ENCODE data around the gene VWA7. TPM values are rescaled to one million over a fixed set of nuclear protein-coding genes. Genes with fewer than 3 reads are reported as not detected.
"Not testable (repeated sequence)": the region's sequence is repeated elsewhere in the genome, so short reads cannot be mapped to it uniquely, and the experiment has no call there.

Gene VWA7
- total RNA-seq, 4 donors from 2014 or later: 0.49 to 4.8 (median 1.4) TPM

DNA sequence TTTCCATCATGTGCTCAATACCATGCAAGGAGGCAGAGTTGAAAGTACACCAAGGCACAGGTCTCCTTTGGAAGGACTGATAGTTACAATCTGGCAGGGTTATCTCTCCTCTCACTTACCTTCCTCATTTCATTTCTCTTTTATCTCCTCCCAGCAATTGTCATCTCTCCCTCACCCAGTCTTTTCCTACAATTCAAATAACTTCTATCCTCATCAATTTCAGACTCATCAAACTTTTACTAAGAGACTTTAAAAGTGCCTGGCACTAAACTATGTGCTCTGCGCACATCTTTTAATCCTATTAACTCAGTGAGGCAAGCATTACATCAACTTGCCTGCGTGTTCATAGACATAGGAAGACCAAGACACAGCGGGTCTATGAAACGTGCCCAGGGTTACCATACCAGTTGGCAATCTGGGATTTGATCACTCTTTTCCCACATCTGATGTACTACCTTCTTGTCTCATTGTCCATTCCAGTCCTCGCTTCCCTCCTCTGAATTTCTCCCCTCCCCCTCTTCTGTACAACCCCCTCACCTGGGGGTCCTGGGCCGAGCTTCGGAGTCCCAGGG, 17.3 kb upstream of the VWA7 start:
- TF ChIP-seq POLR2A (IDR thresholded peaks at IDR 0.05): no peak
- TF ChIP-seq, protein P1, sequence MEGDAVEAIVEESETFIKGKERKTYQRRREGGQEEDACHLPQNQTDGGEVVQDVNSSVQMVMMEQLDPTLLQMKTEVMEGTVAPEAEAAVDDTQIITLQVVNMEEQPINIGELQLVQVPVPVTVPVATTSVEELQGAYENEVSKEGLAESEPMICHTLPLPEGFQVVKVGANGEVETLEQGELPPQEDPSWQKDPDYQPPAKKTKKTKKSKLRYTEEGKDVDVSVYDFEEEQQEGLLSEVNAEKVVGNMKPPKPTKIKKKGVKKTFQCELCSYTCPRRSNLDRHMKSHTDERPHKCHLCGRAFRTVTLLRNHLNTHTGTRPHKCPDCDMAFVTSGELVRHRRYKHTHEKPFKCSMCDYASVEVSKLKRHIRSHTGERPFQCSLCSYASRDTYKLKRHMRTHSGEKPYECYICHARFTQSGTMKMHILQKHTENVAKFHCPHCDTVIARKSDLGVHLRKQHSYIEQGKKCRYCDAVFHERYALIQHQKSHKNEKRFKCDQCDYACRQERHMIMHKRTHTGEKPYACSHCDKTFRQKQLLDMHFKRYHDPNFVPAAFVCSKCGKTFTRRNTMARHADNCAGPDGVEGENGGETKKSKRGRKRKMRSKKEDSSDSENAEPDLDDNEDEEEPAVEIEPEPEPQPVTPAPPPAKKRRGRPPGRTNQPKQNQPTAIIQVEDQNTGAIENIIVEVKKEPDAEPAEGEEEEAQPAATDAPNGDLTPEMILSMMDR (IDR thresholded peaks at IDR 0.05): no peak
- intact Hi-C loops (cut with DNase I; ENCODE audit: low total_unique reads): no loop called here
- 7 to 9% methylated on average over 7 of the region's 7 CpGs for WGBS, 2 donors
- no peak for DNase-seq (ENCODE audit: low spot score in 2 of 2)
- peak overlapping the region; percentile 74 for H3K4me3 ChIP-seq (ENCODE audit: low read depth, poor library complexity, severe bottlenecking)

DNA sequence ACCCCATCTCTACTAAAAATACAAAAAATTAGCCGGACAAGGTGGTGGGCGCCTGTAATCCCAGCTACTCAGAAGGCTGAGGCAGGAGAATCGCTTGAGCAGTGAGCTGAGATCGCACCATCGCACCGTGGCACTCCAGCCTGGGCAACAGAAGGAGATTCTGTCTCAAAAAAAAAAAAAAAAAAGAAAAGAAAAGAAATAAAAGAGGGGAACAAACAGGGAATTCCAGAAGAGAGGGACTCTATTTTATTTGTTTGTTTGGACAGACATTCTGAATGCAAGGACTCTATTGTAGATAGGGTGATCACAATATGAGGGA, 16.8 kb upstream of the VWA7 start:
- WGBS, 2 donors: 87 to 88% methylated on average over 6 of the region's 6 CpGs
- H3K4me3 ChIP-seq (ENCODE audit: low read depth, poor library complexity, severe bottlenecking); intact Hi-C loops (cut with DNase I; ENCODE audit: low total_unique reads); DNase-seq (ENCODE audit: low spot score in 2 of 2): not testable (repeated sequence)

GRCh38 chr6:31792761-31793171, 15.6 kb upstream of the VWA7 start:
- no peak for DNase-seq (ENCODE audit: low spot score in 2 of 2)
- TF ChIP-seq POLR2A (IDR thresholded peaks at IDR 0.05): no peak
- TF ChIP-seq, protein P1 (IDR thresholded peaks at IDR 0.05): no peak
- intact Hi-C loops (cut with DNase I; ENCODE audit: low total_unique reads): no loop called here
- WGBS, 2 donors: 90 to 93% methylated on average over 12 of the region's 12 CpGs
- no peak overlapping the region for H3K4me3 ChIP-seq (ENCODE audit: low read depth, poor library complexity, severe bottlenecking)

- H3K4me3 ChIP-seq (ENCODE audit: low read depth, poor library complexity, severe bottlenecking): no peak overlapping the region
- 83 to 85% methylated on average over 3 of the region's 3 CpGs for WGBS, 2 donors
- TF ChIP-seq, protein P1 (IDR thresholded peaks at IDR 0.05): no peak
- TF ChIP-seq POLR2A (IDR thresholded peaks at IDR 0.05): no peak
- no peak for DNase-seq (ENCODE audit: low spot score in 2 of 2)
- intact Hi-C loops (cut with DNase I; ENCODE audit: low total_unique reads): no loop called here
These were observed 14.9 kb upstream of the VWA7 start for GRCh38 chr6:31792090-31792374.

GRCh38 chr6:31791324-31792089, 14.4 kb upstream of the VWA7 start:
- TF ChIP-seq POLR2A (IDR thresholded peaks at IDR 0.05): no peak
- TF ChIP-seq, protein P1 (IDR thresholded peaks at IDR 0.05): no peak
- WGBS, 2 donors: 64 to 65% methylated on average over 12 of the region's 12 CpGs
- H3K4me3 ChIP-seq (ENCODE audit: low read depth, poor library complexity, severe bottlenecking): no peak overlapping the region
- intact Hi-C loops (cut with DNase I; ENCODE audit: low total_unique reads): no loop called here
- no peak for DNase-seq (ENCODE audit: low spot score in 2 of 2)

GRCh38 chr6:31785475-31785874, 8.3 kb upstream of the VWA7 start:
- TF ChIP-seq, protein P1 (IDR thresholded peaks at IDR 0.05): no peak
- TF ChIP-seq POLR2A (IDR thresholded peaks at IDR 0.05): no peak
- DNase-seq (ENCODE audit: low spot score in 2 of 2): no peak
- intact Hi-C loops (cut with DNase I; ENCODE audit: low total_unique reads): no loop called here
- H3K4me3 ChIP-seq (ENCODE audit: low read depth, poor library complexity, severe bottlenecking): no peak overlapping the region
- WGBS, 2 donors: 94 to 98% methylated on average over 11 of the region's 11 CpGs
